Measurements from ENCODE around the gene RNU6-7.

The RNU6-7 gene

DNA sequence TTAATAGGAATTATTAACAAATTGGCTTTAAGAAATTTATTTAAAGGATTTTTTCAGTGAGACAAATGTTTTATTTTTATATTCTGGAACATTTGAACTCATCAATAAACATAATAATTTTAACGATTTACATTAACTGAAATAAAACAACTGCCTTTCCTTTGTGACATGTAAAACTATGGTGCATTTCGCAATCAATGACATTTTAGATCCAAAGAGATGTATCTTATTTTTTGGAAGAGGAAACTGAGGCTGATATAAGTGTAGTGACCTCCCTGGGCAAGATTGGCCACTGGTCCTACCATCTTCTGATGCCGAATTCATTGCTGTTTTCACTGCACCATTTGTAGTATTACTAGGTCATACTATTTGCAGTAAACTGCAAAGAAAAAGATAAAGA, 3.7 kb downstream of the RNU6-7 start:
- no peak for DNase-seq (ENCODE audit: low read depth)

DNA sequence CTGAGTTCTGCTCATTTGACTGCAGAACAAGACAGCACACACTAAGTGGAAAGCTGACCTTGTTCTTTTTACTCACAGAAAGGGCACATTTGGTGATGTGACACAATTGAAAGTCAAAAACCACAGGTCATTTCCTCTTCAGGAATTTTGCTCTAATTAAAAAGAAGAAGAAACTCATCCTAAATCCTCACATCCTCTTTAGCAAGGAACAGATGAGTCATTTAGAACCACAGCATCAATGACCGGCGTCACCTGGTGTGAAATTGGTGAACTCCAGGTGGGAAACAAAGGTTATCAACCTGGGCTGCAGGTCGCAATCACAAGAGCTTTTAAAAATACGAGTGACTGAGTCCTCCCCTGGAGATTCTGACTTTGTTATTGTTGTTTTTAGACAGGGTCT, 4.1 kb downstream of the RNU6-7 start:
- DNase-seq (ENCODE audit: low read depth): no peak

DNA sequence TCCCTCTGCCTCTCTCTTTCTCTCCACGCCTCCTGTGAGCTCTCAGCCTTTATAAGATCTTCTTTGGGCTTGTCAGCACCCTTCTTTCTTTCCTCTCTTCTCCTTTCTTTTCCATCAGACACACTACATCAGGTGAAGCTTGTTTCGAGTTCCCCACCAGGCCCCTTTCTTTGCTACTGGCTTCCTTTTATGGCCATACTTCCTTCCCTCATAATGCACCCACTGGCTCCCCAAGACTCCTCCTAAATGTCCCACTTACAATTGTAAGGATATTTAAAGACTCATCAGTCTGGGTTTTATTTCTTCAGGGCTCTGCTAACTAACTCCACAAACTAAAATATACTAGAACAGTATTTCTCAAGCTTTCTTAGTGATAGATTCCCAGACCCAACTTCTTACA, 4.7 kb downstream of the RNU6-7 start:
- no peak for DNase-seq (ENCODE audit: low read depth)

DNA sequence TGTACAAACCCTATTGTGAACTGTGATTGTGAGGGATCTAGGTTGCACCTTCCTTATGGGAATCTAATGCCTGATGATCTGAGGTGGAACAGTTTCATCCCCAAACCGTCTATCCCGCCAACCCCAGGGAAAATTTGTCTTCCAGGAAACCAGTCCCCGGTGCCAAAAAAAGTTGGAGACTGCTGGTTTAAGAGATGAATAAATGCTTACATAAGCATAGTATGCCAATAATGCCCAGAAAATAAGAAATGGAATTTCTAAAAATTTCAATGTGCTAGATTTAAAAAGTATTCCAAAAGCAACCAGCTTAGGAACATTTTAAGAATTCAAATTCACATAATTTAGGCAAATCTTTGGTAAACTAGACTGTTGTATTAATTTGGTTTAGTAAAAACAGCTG, 6.6 kb downstream of the RNU6-7 start:
- DNase-seq (ENCODE audit: low read depth): no peak

DNA sequence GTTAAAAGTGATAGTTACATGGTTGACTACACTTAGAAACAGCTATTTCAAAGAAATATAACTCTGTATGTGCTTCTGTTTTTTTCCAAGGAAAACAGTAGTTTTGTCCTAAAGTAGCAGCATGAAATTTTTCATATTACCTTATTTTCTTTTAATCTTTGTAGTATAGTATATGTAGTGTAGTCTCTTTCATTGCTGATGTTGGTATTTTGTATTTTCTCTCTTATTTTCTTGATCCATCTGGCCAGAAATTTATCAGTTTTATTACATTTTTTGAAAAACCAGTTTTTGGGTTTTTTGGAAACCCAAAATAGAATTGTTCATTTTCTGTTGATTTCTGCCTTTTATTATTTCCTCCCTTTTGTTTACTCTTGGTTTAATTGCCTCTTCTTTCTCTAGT, 7.6 kb downstream of the RNU6-7 start:
- no peak for DNase-seq (ENCODE audit: low read depth)

DNA sequence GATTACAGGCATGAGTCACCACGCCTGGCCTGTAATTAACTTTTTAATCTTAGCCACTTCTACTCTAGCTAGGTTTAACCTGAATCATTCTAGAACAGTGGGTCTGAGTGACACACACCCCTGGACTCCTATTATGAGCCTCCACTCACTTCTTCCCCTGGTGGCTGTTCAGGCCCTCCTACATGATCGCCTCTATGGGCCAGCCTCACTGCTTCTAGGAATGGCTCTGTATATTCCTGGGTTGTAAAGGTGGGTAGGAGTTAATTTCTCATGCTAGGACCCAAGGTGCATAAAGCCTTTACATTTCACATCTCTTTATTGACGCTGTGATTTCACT, 9.2 kb downstream of the RNU6-7 start:
- no peak for DNase-seq (ENCODE audit: low read depth)

DNA sequence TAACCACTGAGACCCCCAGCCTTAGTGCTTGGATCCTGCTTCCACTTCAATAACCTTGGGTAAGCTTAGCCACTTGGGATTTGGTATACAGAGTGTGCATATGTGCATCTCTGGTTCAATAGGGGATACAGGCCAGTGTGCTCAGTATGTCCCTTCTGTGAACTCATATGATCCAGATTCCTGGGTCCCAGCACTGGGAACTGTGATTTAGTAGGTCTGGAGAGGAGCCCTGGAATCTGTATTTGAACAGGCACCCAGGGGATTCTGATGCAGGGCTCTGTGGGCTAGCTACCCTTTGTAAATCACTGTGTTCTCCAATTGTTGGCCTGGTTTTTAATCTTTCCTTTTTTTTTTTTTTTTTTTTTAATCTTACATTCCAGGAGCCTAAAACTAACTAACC, 11.0 kb downstream of the RNU6-7 start:
- DNase-seq (ENCODE audit: low read depth): no peak

DNA sequence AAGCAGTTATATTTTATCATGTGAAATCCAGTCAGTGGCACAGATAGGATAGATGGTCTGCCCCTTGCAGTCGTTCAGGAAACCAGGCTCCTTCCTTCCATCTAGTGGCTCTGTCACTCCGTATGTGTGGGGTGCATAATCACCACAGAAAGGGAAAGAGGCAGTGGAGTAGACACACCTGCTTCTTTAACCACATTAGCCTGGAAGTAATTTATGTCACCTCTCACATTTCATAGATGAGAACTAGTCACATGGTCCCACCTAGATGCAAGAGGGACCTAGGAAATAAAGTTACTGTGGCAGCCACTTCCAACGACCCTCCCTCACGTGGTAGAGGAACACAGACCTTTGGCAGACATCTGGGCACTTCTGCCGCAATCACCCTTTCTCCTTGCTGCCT, 15.5 kb downstream of the RNU6-7 start:
- DNase-seq (ENCODE audit: low read depth): no peak

DNA sequence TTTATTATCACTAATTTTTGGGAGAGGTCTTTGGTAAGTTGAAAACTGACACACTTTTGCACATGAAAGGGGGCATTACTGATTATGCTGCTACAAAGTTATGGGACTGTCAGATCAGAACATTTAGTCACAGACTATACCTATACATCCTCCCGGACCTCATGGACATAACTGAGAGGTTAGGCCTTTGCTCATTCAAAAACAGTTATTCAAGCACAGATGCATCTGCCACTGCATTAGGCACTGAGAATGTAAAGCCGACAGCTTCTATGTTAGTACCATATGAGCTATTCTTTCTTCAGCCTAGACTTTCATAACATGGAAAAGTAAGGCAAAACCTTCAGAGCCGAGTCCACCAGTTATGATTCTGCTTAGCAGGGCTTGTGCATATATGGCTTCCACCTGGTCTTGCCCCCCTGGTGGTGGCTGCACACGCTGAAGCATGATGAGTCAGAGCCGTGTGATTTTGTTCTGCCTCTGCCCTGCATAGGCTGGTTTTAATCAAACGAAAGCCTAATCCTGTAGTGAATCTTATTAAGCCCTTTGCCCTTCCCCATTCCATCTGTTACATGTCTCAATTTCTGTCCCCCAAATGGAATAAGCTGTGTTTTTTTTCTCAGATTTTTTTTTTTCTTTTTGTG, 23.0 kb downstream of the RNU6-7 start:
- DNase-seq (ENCODE audit: low read depth): no peak

DNA sequence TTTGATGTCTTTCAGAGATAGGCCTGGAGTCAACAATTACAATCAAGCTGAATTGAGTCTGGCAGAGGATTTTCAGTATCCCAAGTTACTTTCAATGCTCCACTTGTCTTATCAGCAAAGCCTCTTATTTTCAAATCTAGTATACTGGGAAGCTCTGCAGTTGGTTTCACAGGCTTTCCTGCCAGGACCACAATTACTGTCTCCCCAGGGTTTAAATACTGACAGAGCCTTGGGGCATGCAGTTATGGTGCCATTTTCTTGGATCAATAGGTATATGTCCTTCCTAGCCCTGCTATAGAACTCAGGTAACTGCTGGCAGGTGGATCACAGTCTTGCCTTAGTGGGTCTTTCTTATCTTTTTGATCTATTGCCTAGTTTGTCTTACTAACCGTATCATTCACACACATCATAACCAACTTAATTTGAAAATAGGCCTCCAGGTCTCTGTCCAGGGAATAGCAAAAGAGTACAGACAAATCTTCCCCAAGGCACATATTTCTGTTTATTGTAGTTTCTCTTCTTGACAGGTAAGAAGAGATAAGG, 23.6 kb downstream of the RNU6-7 start:
- DNase-seq (ENCODE audit: low read depth): no peak

DNA sequence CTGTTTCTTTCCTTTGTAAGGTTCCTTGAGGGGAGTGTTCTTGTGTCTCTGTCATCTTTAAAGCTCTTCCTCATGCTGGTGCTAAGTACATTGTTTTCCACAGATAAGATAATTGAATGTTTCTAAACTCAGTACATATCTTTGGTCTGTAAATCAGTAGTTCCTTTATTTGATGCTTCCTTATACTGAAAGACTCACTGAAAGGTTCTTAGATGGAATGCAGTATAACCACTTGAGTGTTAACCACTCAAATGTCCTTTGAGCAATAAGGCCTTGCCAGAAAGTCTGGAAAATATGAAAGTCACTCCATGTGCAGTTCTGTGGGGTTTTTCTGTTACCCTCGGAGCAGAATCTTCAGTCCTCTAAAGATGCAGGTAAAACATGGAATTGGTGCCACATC, 24.2 kb downstream of the RNU6-7 start:
- no peak for DNase-seq (ENCODE audit: low read depth)

DNA sequence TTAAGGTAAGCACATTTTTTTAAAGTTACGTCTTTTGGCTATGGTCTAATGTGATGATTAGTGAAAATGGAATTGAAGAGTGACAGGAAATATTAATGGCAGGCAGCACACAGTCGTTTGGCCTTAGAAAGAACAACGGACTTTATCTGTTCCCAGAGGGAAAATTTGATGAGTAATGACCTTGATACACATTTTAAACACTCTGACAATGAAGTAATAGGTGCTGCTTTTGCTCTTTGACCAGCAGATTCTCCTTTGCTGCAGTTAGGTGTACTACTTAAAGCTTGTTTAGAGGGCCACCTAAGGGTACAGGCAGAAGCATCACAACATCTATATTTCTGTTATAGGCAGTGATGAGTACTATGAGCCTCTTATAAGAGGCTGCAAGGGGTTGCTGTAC, 28.3 kb downstream of the RNU6-7 start:
- no peak for DNase-seq (ENCODE audit: low read depth)

DNA sequence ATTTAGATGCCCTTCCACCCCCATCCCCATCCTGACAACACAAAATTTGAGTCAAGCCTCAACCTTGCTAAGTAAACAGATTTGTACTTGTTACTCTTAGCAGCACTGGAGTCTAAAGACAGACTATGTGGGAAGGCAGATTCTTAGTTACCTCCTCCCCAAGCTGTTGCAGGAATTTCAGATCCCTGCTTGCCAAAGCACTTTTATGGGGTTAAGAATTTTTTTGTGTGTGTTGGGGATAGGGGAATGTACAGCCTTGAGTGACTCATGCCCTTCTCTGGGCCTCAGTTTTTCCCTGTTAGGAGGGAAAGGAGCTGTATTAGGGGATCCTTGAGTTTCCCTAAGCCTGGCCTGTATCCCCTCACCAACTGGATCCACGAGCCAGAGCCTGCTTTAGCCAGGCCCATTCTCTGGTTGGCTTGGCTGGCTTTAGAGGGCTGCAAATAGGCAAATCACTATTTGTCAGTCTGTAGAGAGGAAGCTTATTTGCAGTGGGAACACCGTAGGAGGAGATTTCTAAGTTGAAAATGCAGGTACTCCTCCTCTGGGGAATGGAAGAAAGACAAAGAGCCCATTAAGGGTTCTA, 28.9 kb downstream of the RNU6-7 start:
- DNase-seq (ENCODE audit: low read depth): no peak

DNA sequence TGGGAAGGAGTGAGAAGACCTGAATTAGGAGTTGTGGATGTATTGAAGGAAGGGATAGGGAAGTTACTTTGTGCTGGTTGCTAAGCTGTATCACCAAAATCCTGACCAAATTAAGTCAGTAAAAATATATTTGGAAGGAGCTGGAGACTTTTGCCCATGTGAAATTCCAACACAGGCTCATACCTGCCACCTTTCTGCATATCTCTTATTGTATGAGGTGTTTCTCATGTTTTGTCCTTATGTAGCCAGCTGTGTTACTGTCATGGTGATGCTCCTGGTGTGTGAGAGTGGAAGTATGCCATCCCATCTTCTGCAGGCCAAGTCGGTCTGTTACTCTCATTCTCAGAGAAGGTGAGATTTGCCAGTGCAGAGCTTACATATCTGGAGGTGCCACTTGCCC, 30.6 kb downstream of the RNU6-7 start:
- DNase-seq (ENCODE audit: low read depth): no peak

DNA sequence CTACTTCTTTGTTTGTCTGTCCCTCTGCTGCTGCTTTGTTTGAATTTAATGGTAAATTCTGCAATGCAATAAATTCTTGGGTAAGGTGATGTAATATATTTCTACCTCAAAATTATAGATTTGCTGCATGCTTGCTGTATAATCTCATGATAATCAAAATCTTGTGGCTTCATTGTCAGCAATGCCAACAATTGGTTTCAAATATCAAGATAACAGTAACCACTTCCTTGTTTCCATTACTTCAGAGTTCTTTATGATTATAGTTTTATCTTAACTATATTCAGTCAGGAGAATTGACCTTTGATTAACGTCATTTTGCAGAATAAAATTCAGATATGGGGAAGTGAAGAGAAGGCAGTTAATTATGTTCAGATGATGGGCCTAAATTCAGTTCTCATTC, 31.4 kb downstream of the RNU6-7 start:
- DNase-seq (ENCODE audit: low read depth): no peak

DNA sequence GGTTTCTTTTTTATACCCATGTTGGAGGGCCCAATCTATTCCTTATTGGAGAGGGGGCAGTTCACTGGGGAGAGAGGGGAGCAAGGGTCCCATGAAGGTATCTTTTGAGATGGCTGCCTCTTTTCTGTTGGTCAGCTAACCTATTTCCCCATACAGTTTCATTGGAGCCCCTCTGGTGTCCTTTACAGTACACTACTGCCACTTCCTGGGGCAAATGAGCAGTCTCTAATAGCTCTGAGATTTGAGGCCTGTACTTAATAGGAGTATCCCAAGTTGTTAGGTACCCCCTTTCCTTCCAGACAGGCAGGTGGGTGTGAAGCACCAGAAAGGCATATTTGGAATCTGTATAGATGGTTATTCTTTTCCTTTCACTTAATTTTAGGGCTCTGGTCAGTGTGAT, 42.6 kb downstream of the RNU6-7 start:
- DNase-seq (ENCODE audit: low read depth): no peak

DNA sequence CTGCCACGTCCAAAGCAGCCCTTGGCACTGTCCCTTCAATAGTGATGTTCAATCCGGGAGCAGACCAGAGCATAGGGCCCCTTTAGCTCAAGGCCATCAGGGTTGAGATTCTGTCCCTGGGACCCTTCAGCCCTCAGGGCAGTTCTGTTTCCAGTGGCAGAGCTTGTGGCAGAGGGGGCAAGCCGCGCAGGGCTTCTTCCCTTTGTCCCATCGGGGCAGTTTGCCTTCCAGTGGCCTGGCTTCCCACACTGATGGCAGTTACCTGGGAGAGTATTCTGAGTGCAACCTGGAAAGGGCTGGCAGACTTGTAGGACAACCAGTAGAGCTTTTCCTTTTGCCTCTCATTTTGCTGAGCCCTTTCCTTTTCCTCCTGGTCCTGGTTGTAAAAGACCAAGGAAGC, 44.9 kb downstream of the RNU6-7 start:
- DNase-seq (ENCODE audit: low read depth): no peak

DNA sequence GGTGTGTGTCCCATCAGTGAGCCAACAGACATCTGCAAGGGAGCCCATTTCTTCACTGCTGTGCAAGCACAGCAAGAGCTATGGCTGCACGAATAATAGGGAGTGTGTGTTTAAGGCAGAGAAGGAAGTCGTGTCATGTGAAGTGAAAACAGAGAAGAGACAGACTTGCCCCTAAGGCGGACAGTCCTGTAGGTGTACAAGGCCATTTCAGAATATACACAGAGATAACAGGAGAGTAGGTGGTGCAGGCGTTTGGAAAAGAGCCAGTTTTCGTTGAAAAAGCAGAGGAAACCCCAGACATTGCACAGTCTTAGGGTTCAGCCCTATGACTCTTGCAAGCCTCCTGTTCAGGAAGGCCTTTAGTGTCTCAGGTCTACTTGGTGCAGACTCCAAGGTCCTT, 47.5 kb downstream of the RNU6-7 start:
- no peak for DNase-seq (ENCODE audit: low read depth)

DNA sequence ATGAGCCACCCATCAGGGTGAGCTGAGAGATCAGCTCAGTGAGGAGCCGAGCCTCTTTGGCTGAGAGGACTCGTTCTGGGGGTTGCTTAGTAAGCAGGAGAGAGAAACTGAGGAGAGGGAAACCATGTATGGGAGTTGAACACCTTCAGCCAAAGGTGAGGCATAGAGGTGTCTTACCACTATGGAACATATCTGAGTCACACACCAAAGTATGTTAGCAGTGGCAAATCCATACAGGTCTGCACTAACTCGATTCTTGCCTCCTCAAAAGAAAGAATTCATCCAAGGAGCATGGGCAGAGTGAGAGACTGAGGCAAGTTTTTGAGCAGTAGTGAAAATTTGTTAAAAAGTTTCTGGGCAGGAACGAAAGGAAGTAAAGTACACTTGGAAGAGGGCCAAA, 47.9 kb downstream of the RNU6-7 start:
- no peak for DNase-seq (ENCODE audit: low read depth)

DNA sequence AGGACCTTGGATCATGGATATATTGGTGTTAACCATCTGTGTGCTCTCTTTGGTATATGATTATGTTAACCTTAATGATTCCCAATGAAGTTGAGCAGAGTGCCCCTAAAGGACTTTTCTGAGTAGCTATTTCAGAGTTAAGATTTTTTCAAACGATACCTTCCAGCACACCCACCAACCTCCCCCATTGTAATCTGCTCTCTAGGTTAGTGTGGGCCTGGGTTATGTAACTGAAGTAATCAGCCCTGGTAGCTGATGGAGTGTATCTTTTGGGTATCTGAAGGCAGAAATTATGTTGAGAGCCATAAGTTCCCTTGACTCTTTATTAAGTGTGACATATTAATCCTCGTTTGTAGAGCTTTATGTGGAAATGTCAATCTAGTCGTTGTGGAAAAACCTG, 48.8 kb downstream of the RNU6-7 start:
- no peak for DNase-seq (ENCODE audit: low read depth)

DNA sequence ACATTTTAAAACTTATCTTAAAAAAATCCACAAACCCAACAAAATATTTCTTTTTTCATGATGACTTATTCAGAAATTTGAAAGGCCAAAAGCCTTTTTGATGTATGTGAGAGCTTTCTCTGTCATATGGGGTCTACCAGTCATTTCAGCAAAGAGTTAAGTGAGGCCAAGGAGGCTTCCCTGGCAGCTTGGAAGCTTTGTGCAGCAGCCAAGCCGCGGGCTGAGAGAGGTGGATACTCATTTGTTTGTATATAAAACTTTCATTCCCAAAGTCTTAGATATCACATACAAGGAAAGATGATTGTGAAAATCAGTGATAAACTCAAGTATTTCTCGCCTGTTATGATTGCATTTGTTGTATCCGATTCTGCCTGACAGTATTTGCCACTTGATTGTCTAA, 49.7 kb downstream of the RNU6-7 start:
- DNase-seq (ENCODE audit: low read depth): no peak
